HCT116 (cell line): ENCODE data around the gene C1orf141. TPM values are rescaled to one million over a fixed set of nuclear protein-coding genes. Genes with fewer than 3 reads are reported as not detected.

ENCODE experiments used
- ATAC-seq: fragments of 200-7000 bp; cut with Tn5 transposase; 2 replicates; pipeline ENCODE4 v1.9.1; 2020; ENCODE audit warnings: mild to moderate bottlenecking, moderate library complexity
- BruUV-seq: library from RNA; stranded (reverse); fragments of 400-500 nt; replicated peaks from 2 replicates; lab custom pipeline; 2021; lab: Mats Ljungman, UMichigan
- CTCF ChIA-PET: fragments of 300-600 bp; sonication (Branson Sonifier 250); formaldehyde crosslinking; loops from one replicate; lab custom pipeline; 2021; ENCODE audit warnings: antibody characterized with exemption; lab: Charles Lee
- POLR2A ChIA-PET: fragments of 300-600, 350-600 bp; sonication (Branson Sonifier 250); formaldehyde crosslinking; loops from one replicate; lab custom pipeline; 2021; ENCODE audit warnings: antibody characterized with exemption; lab: Charles Lee
- RAD21 ChIA-PET, 2 experiments: fragments of 300-600 bp; sonication (Branson Sonifier 250); formaldehyde crosslinking; loops; one replicate each; lab custom pipeline; 2023; ENCODE audit warnings: low total read pairs in 2 of 2; ENCODE audit not compliant: uncharacterized antibody in 2 of 2, unreplicated experiment in 2 of 2, low non-redundant PET in 1 of 2; lab: Charles Lee
- DNase-seq: peaks from one replicate; pipeline ENCODE4 v3.0.0-alpha.2; 2010; ENCODE audit warnings: low read depth, low spot score
- H2AFZ ChIP-seq: fragments of 200-600 bp; shearing (Covaris generic), sonication (generic); 2 replicates; pipeline ENCODE4 v1.6.1; 2017; ENCODE audit warnings: low read depth, mixed run types, mixed read lengths, antibody characterized with exemption, low read length; ENCODE audit not compliant: poor library complexity, severe bottlenecking
- H3K27ac ChIP-seq: 2 replicates; pipeline ENCODE4 v1.5.1; 2012; ENCODE audit warnings: low read depth, low read length
- H3K27me3 ChIP-seq: fragments of 200-600 bp; sonication (generic); 2 replicates; pipeline ENCODE4 v1.6.1; 2016; ENCODE audit warnings: mixed run types, low read length, mixed read lengths; ENCODE audit not compliant: insufficient read depth
- H3K36me3 ChIP-seq, 2 experiments: fragments of 200-500 bp in 1 of 2; fragments of 200-600 bp in 1 of 2; sonication (Bioruptor generic) in 1 of 2; sonication (generic) in 1 of 2; 2 replicates each; pipeline versions ENCODE4 v1.5.1 to v1.6.1; 2014 to 2016; ENCODE audit warnings: low read length in 2 of 2, inconsistent platforms in 1 of 2, mixed read lengths in 1 of 2, mixed run types in 1 of 2; ENCODE audit not compliant: insufficient read depth in 2 of 2, control insufficient read depth in 1 of 2
- H3K4me1 ChIP-seq, 2 experiments: fragments of 200-600 bp in 1 of 2; sonication (generic) in 1 of 2; 2 replicates each; pipeline versions ENCODE4 v1.5.1 to v1.6.1; 2012 to 2017; ENCODE audit warnings: low read length in 2 of 2, inconsistent platforms in 1 of 2, mild to moderate bottlenecking in 1 of 2, mixed read lengths in 1 of 2, mixed run types in 1 of 2, moderate library complexity in 1 of 2; ENCODE audit not compliant: insufficient read depth in 2 of 2, control insufficient read depth in 1 of 2
- H3K4me2 ChIP-seq: fragments of 200-600 bp; sonication (generic); 2 replicates; pipeline ENCODE4 v1.6.1; 2017; ENCODE audit warnings: mixed run types, low read length, mixed read lengths
- H3K4me3 ChIP-seq, 2 experiments: fragments of 200-600 bp in 1 of 2; sonication (generic) in 1 of 2; replicated peaks in 1 of 2; 2 replicates each; pipeline ENCODE4 v1.5.1; 2011 to 2016; ENCODE audit warnings: low read length in 2 of 2, control low read depth in 1 of 2, low read depth in 1 of 2, mild to moderate bottlenecking in 1 of 2, mixed read lengths in 1 of 2, mixed run types in 1 of 2
- H3K79me2 ChIP-seq: fragments of 200-600 bp; sonication (generic); 2 replicates; pipeline ENCODE4 v1.6.1; 2017; ENCODE audit warnings: mild to moderate bottlenecking, mixed run types, low read length, moderate library complexity, mixed read lengths; ENCODE audit not compliant: insufficient read depth
- H3K9ac ChIP-seq: fragments of 200-600 bp; sonication (generic); 2 replicates; pipeline ENCODE4 v1.6.1; 2016; ENCODE audit warnings: low read length, mixed read lengths
- H3K9me2 ChIP-seq: fragments of 200-600 bp; sonication (generic), shearing (Covaris generic); 2 replicates; pipeline ENCODE4 v1.6.1; 2017; ENCODE audit warnings: mixed run types, mild to moderate bottlenecking, moderate library complexity; ENCODE audit not compliant: insufficient read depth
- H3K9me3 ChIP-seq, 2 experiments: fragments of 200-500 bp in 1 of 2; fragments of 200-600 bp in 1 of 2; sonication (Bioruptor generic) in 1 of 2; sonication (generic) in 1 of 2; 2 replicates each; pipeline ENCODE4 v1.6.1; 2014 to 2017; ENCODE audit warnings: low read length in 2 of 2, mixed read lengths in 2 of 2, inconsistent platforms in 1 of 2, low read depth in 1 of 2, mild to moderate bottlenecking in 1 of 2, mixed run types in 1 of 2, moderate library complexity in 1 of 2; ENCODE audit not compliant: control insufficient read depth in 1 of 2, insufficient read depth in 1 of 2
- H4K20me1 ChIP-seq: fragments of 200-600 bp; sonication (generic), shearing (Covaris generic); 2 replicates; pipeline ENCODE4 v1.6.1; 2017; ENCODE audit warnings: mixed run types, mild to moderate bottlenecking, moderate library complexity; ENCODE audit not compliant: insufficient read depth
- EZH2 ChIP-seq: fragments of 200-600 bp; sonication (generic); IDR thresholded peaks from 2 replicates; pipeline ENCODE4 v1.6.1; 2017; ENCODE audit warnings: antibody characterized with exemption, mixed run types
- EZH2phosphoT487 ChIP-seq: fragments of 200-600 bp; IDR thresholded peaks from 2 replicates; pipeline ENCODE4 v1.6.1; 2018; ENCODE audit warnings: antibody characterized with exemption, borderline replicate concordance
- FOSL1 ChIP-seq: IDR thresholded peaks from 2 replicates; pipeline ENCODE4 v1.6.1; 2012; ENCODE audit warnings: low read depth
- JUND ChIP-seq: IDR thresholded peaks from 2 replicates; pipeline ENCODE4 v1.6.1; 2012
- SIN3A ChIP-seq: IDR thresholded peaks from 2 replicates; pipeline ENCODE4 v1.6.1; 2012; ENCODE audit warnings: low read depth
- SP1 ChIP-seq: IDR thresholded peaks from 2 replicates; pipeline ENCODE4 v1.6.1; 2012; ENCODE audit warnings: low read depth
- SRF ChIP-seq: IDR thresholded peaks from 2 replicates; pipeline ENCODE4 v1.6.1; 2012; ENCODE audit warnings: low read depth
- intact Hi-C: fragments of 100-400 bp; cut with micrococcal nuclease; formaldehyde crosslinking; loops from 2 replicates; pipeline ENCODE4 v1.10.0; 2022
- total RNA-seq: library from RNA; stranded (reverse); gene quantifications from one replicate; pipeline ENCODE4 v1.2.1, GENCODE V29; 2021; ENCODE audit not compliant: unreplicated experiment
- TF ChIP-seq, protein P1 (sequence below), 3 experiments: fragments of 200-600 bp in 1 of 3; sonication (generic) in 1 of 3; IDR thresholded peaks in 2 of 3; conservative IDR thresholded peaks in 1 of 3; 2 replicates each; pipeline ENCODE4 v1.5.1; 2012 to 2017; ENCODE audit warnings: low read depth in 2 of 3, low read length in 2 of 3, antibody characterized with exemption in 1 of 3, borderline replicate concordance in 1 of 3, control low read depth in 1 of 3, mild to moderate bottlenecking in 1 of 3, mixed read lengths in 1 of 3, mixed run types in 1 of 3, moderate library complexity in 1 of 3; ENCODE audit not compliant: insufficient read depth in 1 of 3
- TF ChIP-seq, protein P2 (sequence below): IDR thresholded peaks from 2 replicates; pipeline ENCODE4 v1.6.1; 2011; ENCODE audit warnings: mild to moderate bottlenecking, low read length, moderate library complexity; ENCODE audit not compliant: insufficient replicate concordance; ENCODE audit errors: extremely low read depth

The C1orf141 gene
- total RNA-seq, 1 experiment from 2014 or later, result not detected

- no peaks in the 10 kb centered on the region for H3K9me3 ChIP-seq
- no peak overlapping the region for H3K4me3 ChIP-seq
- H4K20me1 ChIP-seq, result no peaks in the 10 kb centered on the region
- no peak overlapping the region for H3K4me2 ChIP-seq
- POLR2A ChIA-PET, result no interaction called here
- no peak overlapping the region for H3K27ac ChIP-seq
- no peak overlapping the region for H3K9ac ChIP-seq
- DNase-seq (no peak), ATAC-seq (no peak)
- no TSS peak for BruUV-seq
- no peaks in the 10 kb centered on the region for H3K9me2 ChIP-seq
- H3K79me2 ChIP-seq, result 0 out of 2 replicates have a peak, but pooled peaks cover under 1% of the 10 kb centered on the region
- CTCF ChIA-PET, result no interaction called here
- no peak overlapping the region for H2AFZ ChIP-seq
- no peak for TF ChIP-seq JUND
- TF ChIP-seq, protein P1, sequence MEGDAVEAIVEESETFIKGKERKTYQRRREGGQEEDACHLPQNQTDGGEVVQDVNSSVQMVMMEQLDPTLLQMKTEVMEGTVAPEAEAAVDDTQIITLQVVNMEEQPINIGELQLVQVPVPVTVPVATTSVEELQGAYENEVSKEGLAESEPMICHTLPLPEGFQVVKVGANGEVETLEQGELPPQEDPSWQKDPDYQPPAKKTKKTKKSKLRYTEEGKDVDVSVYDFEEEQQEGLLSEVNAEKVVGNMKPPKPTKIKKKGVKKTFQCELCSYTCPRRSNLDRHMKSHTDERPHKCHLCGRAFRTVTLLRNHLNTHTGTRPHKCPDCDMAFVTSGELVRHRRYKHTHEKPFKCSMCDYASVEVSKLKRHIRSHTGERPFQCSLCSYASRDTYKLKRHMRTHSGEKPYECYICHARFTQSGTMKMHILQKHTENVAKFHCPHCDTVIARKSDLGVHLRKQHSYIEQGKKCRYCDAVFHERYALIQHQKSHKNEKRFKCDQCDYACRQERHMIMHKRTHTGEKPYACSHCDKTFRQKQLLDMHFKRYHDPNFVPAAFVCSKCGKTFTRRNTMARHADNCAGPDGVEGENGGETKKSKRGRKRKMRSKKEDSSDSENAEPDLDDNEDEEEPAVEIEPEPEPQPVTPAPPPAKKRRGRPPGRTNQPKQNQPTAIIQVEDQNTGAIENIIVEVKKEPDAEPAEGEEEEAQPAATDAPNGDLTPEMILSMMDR (IDR thresholded peaks at IDR 0.05 in 2 of 3, conservative IDR thresholded peaks at IDR 0.05 in 1 of 3; ENCODE audit: borderline replicate concordance in 1 of 3, insufficient read depth in 1 of 3, low read depth in 2 of 3, low read length in 2 of 3), result no peak
- no peak for TF ChIP-seq SRF
- TF ChIP-seq EZH2, result no peak
- no peak for TF ChIP-seq EZH2phosphoT487
- TF ChIP-seq, protein P2, sequence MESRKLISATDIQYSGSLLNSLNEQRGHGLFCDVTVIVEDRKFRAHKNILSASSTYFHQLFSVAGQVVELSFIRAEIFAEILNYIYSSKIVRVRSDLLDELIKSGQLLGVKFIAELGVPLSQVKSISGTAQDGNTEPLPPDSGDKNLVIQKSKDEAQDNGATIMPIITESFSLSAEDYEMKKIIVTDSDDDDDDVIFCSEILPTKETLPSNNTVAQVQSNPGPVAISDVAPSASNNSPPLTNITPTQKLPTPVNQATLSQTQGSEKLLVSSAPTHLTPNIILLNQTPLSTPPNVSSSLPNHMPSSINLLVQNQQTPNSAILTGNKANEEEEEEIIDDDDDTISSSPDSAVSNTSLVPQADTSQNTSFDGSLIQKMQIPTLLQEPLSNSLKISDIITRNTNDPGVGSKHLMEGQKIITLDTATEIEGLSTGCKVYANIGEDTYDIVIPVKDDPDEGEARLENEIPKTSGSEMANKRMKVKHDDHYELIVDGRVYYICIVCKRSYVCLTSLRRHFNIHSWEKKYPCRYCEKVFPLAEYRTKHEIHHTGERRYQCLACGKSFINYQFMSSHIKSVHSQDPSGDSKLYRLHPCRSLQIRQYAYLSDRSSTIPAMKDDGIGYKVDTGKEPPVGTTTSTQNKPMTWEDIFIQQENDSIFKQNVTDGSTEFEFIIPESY, result no peak
- TF ChIP-seq SP1, result no peak
- TF ChIP-seq FOSL1, result no peak
- no peak for TF ChIP-seq SIN3A
- RAD21 ChIA-PET, result no interaction called here
- H3K36me3 ChIP-seq, result no peaks in the 10 kb centered on the region
- intact Hi-C loops, result no loop called here
- H3K4me1 ChIP-seq, result peaks cover 7 to 30% of the 10 kb centered on the region in 2 experiments; a peak in 2 of 4 replicates
- no peaks in the 10 kb centered on the region for H3K27me3 ChIP-seq
Observed at GRCh38 chr1:67058242-67058641, 76.5 kb downstream of the C1orf141 start.
